ENCODE measurements around the gene COQ6. TPM values are rescaled to one million over a fixed set of nuclear protein-coding genes. Genes with fewer than 3 reads are reported as not detected.

The COQ6 gene
- total RNA-seq, 4 donors from 2014 or later, result 36.5 to 60.6 (median 42.2) TPM

DNA sequence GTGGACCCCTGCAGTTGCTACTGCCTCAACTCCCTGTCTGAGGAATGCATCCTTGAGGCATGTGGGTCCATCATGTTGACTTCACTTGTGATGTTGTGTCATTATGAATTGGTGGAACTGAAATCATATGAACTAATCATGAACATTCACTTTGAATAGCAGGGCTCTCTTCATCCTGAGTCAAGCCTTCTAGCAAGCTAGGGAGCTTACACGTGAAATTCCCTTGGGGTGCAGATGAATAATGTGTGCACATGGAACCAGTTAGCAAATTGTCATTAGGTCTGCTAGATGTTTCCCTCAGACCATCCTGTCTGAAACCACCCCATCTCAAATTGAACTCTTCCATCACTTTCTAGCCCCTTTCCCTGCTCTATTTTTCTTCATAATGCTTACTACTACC lies 3.6 kb downstream of the COQ6 start:
- Histone ChIP-seq H3K9me3 (no peaks in the 10 kb centered on the region), H3K36me3 (peaks cover 0 to 53% of the 10 kb centered on the region in 2 donors), H3K4me1 (peaks cover 16 to 29% of the 10 kb centered on the region in 2 donors), H3K27ac (no peak overlapping the region), H3K4me3 (no peak overlapping the region), H3K27me3 (no peaks in the 10 kb centered on the region)
- DNase-seq (no peak), ATAC-seq (no peak)
- in situ Hi-C loops (cut with MboI; ENCODE audit: low sequenced_read_pairs in 4 of 4), result no loop called here
- intact Hi-C loops (cut with DNase I; ENCODE audit: low total_unique reads), result loop anchor here (5.0 to 10.0 kb wide), 2 partner anchors 84 to 229 kb away; no protein-coding TSS in a partner anchor
- no peak for TF ChIP-seq POLR2A (IDR thresholded peaks at IDR 0.05)
- TF ChIP-seq, protein P1, sequence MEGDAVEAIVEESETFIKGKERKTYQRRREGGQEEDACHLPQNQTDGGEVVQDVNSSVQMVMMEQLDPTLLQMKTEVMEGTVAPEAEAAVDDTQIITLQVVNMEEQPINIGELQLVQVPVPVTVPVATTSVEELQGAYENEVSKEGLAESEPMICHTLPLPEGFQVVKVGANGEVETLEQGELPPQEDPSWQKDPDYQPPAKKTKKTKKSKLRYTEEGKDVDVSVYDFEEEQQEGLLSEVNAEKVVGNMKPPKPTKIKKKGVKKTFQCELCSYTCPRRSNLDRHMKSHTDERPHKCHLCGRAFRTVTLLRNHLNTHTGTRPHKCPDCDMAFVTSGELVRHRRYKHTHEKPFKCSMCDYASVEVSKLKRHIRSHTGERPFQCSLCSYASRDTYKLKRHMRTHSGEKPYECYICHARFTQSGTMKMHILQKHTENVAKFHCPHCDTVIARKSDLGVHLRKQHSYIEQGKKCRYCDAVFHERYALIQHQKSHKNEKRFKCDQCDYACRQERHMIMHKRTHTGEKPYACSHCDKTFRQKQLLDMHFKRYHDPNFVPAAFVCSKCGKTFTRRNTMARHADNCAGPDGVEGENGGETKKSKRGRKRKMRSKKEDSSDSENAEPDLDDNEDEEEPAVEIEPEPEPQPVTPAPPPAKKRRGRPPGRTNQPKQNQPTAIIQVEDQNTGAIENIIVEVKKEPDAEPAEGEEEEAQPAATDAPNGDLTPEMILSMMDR (IDR thresholded peaks at IDR 0.05 in 4 of 5, conservative IDR thresholded peaks at IDR 0.05 in 1 of 5), result no peak

DNA sequence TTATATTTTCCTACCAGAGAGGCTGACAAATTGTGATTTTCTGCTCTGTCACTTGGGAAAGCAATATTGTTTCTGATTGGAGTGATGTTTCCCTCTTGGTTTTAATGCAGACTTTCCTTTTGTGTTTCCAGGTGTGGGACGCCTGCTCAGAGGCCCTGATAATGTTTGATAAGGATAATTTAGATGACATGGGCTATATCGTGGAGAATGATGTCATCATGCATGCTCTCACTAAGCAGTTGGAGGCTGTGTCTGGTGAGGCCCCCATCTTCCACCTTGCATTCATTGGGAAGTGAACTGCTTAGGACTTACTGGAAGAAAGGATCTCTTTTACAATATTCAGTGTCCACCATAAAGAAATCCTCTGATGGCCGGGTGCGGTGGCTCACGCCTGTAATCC lies 5.6 kb downstream of the COQ6 start:
- Histone ChIP-seq H3K4me3 (no peak overlapping the region), H3K9me3 (no peaks in the 10 kb centered on the region), H3K36me3 (peaks cover 2 to 72% of the 10 kb centered on the region in 2 donors), H3K27me3 (no peaks in the 10 kb centered on the region), H3K27ac (no peak overlapping the region), H3K4me1 (peaks cover 24 to 37% of the 10 kb centered on the region in 2 donors)
- intact Hi-C loops (cut with DNase I; ENCODE audit: low total_unique reads) (loop anchor here (10.0 kb wide), 1 partner anchor 231 kb away; no protein-coding TSS in a partner anchor), in situ Hi-C loops (cut with MboI; ENCODE audit: low sequenced_read_pairs in 4 of 4) (no loop called here)
- DNase-seq (no peak), ATAC-seq (no peak)
- TF ChIP-seq, protein P1 (IDR thresholded peaks at IDR 0.05 in 4 of 5, conservative IDR thresholded peaks at IDR 0.05 in 1 of 5), result no peak
- TF ChIP-seq POLR2A (IDR thresholded peaks at IDR 0.05), result no peak

DNA sequence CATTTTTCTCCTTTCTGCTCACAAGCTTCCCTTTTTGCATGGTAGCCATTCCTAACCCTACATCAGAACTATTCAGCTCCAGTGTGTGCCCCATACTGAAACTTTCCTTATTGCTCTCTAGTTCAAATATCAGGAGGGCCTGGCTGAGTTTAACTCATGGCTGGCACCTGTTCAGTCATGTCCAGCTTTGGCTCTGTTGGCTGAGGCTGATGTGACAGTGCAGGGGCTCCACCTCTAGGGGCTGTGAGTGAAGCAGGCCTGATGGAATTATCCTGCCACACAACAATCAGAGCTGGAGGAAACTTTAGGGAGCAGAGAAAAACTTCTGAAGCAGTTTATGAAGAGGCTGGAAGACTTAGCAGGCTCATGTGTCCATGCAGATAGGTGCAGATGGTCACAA lies 8.5 kb downstream of the COQ6 start:
- Histone ChIP-seq H3K4me3 (no peak overlapping the region), H3K27ac (peak overlapping the region; percentile 22 to 75 (median 61)), H3K9me3 (no peaks in the 10 kb centered on the region), H3K27me3 (no peaks in the 10 kb centered on the region), H3K36me3 (peaks cover 2 to 98% of the 10 kb centered on the region in 2 donors), H3K4me1 (peaks cover 18 to 23% of the 10 kb centered on the region in 2 donors)
- DNase-seq, result no peak
- TF ChIP-seq POLR2A (IDR thresholded peaks at IDR 0.05), result no peak
- TF ChIP-seq, protein P1 (IDR thresholded peaks at IDR 0.05 in 4 of 5, conservative IDR thresholded peaks at IDR 0.05 in 1 of 5), result no peak
- in situ Hi-C loops (cut with MboI; ENCODE audit: low sequenced_read_pairs in 4 of 4) (no loop called here), intact Hi-C loops (cut with DNase I; ENCODE audit: low total_unique reads) (loop anchor here (10.0 kb wide), 1 partner anchor 234 kb away; no protein-coding TSS in a partner anchor)
- peak in 1 of 2 donors; percentile 64 for ATAC-seq

DNA sequence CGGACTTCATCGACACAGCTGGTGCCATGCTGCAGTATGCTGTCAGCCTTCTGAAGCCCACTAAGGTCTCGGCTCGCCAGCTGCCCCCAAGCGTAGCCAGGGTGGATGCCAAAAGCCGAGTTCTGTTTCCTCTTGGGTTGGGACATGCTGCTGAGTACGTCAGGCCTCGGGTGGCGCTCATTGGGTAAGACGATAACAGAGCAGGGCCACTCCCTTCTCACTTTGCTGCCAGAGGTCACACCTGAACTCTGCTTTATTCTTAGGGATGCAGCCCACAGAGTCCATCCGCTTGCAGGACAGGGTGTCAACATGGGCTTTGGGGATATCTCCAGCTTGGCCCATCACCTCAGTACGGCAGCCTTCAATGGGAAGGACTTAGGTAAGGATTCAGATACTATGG lies 11.1 kb downstream of the COQ6 start:
- Histone ChIP-seq H3K4me3 (no peak overlapping the region), H3K4me1 (peaks cover 18 to 23% of the 10 kb centered on the region in 2 donors), H3K27ac (peak overlapping the region in 1 of 4 donors; percentile 1), H3K27me3 (no peaks in the 10 kb centered on the region), H3K9me3 (no peaks in the 10 kb centered on the region), H3K36me3 (peaks cover 2 to 84% of the 10 kb centered on the region in 2 donors)
- DNase-seq, result no peak
- TF ChIP-seq POLR2A (IDR thresholded peaks at IDR 0.05), result no peak
- TF ChIP-seq, protein P1 (IDR thresholded peaks at IDR 0.05 in 4 of 5, conservative IDR thresholded peaks at IDR 0.05 in 1 of 5), result no peak
- peak in 1 of 2 donors; percentile 31 for ATAC-seq
- in situ Hi-C loops (cut with MboI; ENCODE audit: low sequenced_read_pairs in 4 of 4), result no loop called here
- intact Hi-C loops (cut with DNase I; ENCODE audit: low total_unique reads), result no loop called here

DNA sequence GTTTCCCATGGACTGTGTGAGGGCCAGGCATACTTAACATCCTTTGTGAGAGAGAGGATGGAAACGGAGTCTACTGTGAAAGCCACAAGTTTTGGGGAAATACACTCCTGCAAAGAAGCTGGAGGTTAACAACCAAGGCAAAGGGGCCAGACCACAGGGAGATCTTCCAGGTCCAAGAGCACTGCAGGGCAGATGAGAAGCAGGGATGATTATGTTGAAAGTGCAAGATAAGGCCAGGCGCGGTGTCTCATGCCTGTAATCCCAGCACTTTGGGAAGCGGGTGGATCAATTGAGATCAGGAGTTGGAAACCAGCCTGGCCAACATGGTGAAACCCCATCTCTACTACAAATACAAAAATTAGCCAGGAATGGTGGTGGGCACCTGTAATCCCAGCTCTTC lies 15.1 kb downstream of the COQ6 start:
- no peak for ATAC-seq
- Histone ChIP-seq H3K27me3 (no peaks in the 10 kb centered on the region), H3K36me3 (peaks cover 1 to 80% of the 10 kb centered on the region in 2 donors), H3K27ac (no peak overlapping the region), H3K4me3 (no peak overlapping the region), H3K9me3 (no peaks in the 10 kb centered on the region), H3K4me1 (peaks cover 0 to under 1% of the 10 kb centered on the region in 2 donors)
- intact Hi-C loops (cut with DNase I; ENCODE audit: low total_unique reads), result no loop called here
- no peak for DNase-seq
- in situ Hi-C loops (cut with MboI; ENCODE audit: low sequenced_read_pairs in 4 of 4), result no loop called here
- TF ChIP-seq POLR2A (IDR thresholded peaks at IDR 0.05), result no peak
- TF ChIP-seq, protein P1 (IDR thresholded peaks at IDR 0.05 in 4 of 5, conservative IDR thresholded peaks at IDR 0.05 in 1 of 5), result no peak

Data from gastrocnemius medialis (tissue), 4 donors.